ENCODE measurements around the gene PDSS2.

The PDSS2 gene

GRCh38 chr6:107357031-107357430 is 102.3 kb downstream of the PDSS2 start:
- no peak for DNase-seq

- DNase-seq = no peak
These were observed 103.7 kb downstream of the PDSS2 start for GRCh38 chr6:107355659-107356058.

GRCh38 chr6:107354451-107354850 is 104.9 kb downstream of the PDSS2 start:
- no peak for DNase-seq

- DNase-seq = no peak
These were observed 105.5 kb downstream of the PDSS2 start for GRCh38 chr6:107353773-107354382.

- DNase-seq = no peak
These were observed 111.1 kb downstream of the PDSS2 start for GRCh38 chr6:107348224-107348623.

- DNase-seq = no peak
These were observed 114.0 kb downstream of the PDSS2 start for GRCh38 chr6:107345393-107345792.

GRCh38 chr6:107344981-107345380 is 114.4 kb downstream of the PDSS2 start:
- DNase-seq = no peak

GRCh38 chr6:107344383-107344782 is 115.0 kb downstream of the PDSS2 start:
- no peak for DNase-seq

- DNase-seq = no peak
These were observed 117.2 kb downstream of the PDSS2 start for GRCh38 chr6:107342144-107342543.

- no peak for DNase-seq
These were observed 118.5 kb downstream of the PDSS2 start for GRCh38 chr6:107340881-107341280.

GRCh38 chr6:107337191-107337741 is 122.1 kb downstream of the PDSS2 start:
- DNase-seq = no peak

- DNase-seq = no peak
These were observed 125.3 kb downstream of the PDSS2 start for GRCh38 chr6:107334026-107334425.

- DNase-seq = no peak
These were observed 125.9 kb downstream of the PDSS2 start for GRCh38 chr6:107333491-107333890.

GRCh38 chr6:107331409-107332386 is 127.7 kb downstream of the PDSS2 start:
- no peak for DNase-seq

- DNase-seq = peak; percentile 11
These were observed 129.2 kb downstream of the PDSS2 start for GRCh38 chr6:107330168-107330567.

GRCh38 chr6:107329063-107329860 is 130.1 kb downstream of the PDSS2 start:
- no peak for DNase-seq

- DNase-seq = no peak
These were observed 131.3 kb downstream of the PDSS2 start for GRCh38 chr6:107328081-107328480.

GRCh38 chr6:107323133-107323785 is 136.1 kb downstream of the PDSS2 start:
- no peak for DNase-seq

GRCh38 chr6:107321793-107322192 is 137.6 kb downstream of the PDSS2 start:
- DNase-seq = no peak

GRCh38 chr6:107319906-107320530 is 139.3 kb downstream of the PDSS2 start:
- DNase-seq = no peak

GRCh38 chr6:107318100-107318736 is 141.1 kb downstream of the PDSS2 start:
- DNase-seq = peak; percentile 17

Measured in CD4-positive, alpha-beta T cell treated with Interleukin-21 for 1 hour (primary cell).